Measurements from ENCODE around the gene KIF26A.

Gene KIF26A

DNA sequence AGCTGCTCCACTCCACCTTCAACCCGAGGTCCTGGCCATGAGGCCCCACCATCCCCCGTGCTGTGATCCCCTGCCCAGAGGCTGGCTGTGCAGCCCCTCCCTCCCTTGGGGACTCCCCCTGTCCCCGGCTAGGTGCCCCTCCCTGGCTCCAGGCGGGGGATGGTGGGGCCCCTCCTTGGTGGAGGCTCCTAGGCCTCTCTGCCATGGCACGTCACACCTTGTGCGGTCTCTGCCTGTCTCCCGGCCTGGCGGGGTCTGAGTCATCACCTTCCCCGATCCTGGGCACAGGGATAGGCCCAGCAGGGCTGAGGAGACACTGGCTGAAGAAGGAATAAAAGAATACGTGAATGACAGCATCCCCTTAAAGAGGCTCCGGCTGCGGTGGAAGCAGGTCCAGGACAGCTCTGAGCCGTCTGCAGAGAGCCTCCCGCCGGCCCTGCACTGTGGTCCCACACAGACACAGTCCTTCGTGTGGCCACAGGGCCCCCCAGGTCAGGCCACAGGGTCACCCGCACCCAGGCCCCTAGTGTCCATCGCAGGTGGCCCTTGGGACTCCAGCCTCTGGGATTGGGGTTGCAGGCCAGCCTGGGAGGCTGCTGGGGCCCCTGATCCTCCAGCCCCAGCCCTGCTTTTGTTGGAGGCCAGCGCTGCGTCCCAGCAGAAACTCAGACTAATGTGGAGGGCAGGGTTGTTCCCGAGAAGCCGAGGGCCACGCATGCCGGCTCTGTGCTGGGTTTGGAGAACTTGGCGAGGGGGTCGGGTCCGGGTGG is 43.6 kb downstream of the KIF26A start:
- DNase-seq, result no peak

- DNase-seq, result no peak
These were observed 44.6 kb downstream of the KIF26A start for GRCh38 chr14:104182857-104183425.

DNA sequence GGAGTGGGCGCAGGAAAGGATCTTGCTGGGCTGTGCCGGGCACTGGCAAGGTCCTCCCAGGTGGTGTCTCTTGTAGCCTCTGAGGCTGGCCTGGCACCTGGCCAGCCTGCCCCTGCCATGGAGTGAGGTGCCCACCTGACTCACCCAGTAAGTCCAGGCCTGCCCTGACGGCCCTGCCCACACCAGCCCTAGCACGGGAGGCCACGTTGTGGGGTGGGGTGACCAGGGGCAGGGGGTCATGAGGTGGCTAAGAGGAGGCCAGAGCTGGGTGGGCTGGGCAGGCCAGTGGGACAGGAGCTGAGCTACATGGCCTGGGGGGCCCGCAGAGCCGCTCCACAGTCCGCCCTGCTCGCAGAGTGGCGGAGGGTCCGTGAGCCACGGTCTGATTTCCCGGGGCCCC is 45.4 kb downstream of the KIF26A start:
- DNase-seq, result no peak

- DNase-seq, result no peak
These were observed 46.1 kb downstream of the KIF26A start for GRCh38 chr14:104184506-104184905.

DNA sequence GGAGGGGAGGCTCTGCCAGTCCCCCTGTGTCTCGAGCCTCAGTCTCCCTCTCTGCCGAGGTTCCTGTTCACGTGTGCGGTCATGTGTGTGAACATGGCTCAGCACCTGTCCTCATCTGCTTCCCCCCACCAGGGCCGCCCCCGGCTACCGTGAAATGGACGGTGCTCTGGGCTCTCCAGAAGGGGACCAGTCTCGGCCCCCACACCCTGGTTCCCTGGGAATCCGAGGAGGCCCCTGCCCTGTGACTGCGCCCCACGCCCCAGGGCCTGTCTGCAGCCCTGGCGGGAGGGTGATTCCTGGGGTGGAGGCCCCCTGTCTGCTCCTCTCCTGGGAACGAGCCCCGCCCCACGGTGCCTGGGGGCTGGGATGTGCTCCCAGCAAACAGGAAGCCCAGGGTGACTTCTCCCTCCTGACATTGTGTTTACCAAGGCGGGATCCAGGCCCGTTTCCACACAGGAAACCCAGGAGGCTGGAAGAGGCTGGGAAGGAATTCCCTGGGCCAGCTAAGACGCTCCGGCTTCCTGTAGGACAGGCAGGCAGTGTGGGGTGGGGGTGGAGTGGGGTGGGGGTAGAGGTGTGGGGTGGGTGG is 46.6 kb downstream of the KIF26A start:
- DNase-seq, result no peak

DNA sequence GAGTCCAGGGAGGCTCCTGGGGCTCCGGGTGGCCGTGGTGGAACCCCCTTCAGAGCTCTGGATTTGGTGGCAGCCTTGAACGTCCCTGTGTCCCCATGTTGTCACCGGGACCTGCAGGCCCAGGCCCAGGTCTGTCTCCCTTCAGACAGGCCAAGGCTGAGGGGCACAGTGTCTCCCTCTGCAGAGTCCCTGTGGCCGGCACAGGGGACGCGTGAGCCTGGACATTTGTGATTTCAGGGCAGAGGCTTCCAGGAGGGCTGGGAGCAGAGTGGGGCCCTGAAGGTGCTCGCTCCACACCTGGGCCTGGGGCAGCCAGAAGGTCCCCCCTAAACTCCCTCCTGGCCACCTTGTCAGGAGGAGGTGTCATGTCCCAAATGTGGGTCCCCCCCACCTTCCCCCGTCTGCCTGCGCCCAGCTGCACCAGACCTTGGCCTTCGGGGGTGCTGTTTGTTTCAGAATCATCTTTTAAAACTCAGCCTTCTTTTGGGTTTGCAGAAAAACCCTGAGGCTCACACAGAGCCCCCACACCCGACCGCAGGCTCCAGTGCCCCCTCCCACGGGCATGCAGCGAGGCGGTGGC is 47.6 kb downstream of the KIF26A start:
- DNase-seq, result no peak

- no peak for DNase-seq
These were observed 48.2 kb downstream of the KIF26A start for GRCh38 chr14:104186575-104186974.

DNA sequence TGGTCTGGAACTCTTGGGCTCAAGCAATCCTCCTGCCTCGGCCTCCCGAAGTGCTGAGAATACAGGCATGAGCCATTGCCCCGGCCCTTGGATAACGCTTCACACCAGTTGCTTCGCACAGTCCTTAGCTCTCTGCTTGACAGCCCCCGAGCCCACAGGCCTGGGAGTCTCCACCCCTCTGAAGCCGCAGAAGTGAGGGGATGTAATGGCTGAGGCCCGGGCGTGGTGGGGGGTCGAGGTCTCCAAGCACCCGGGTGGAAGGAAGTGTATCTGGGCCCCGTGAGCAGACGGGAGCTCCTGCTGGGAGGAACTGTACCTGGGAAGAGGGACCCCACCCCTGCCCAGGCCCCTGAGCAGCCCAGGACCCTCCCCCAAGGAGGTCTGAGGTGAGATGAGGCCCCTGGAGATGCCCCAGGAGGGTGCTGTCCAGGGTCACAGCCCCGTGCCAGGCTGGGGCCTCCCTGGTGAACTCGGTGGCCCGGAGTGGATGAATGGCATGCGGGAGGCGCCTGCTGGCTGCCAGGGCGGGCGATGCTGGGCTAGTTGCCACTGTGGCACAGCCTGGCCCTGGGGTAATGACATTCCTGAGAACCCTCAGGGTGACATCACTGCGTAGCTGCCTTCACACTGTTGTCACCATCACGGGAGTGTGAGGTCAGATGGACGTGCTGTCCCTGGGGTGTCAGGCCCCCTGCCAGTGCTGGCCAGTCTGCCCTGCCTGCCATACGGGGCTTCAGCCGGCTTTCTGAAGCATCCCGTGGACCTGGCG is 48.9 kb downstream of the KIF26A start:
- DNase-seq, result no peak

GRCh38 chr14:104187931-104188726 is 49.7 kb downstream of the KIF26A start:
- no peak for DNase-seq

DNA sequence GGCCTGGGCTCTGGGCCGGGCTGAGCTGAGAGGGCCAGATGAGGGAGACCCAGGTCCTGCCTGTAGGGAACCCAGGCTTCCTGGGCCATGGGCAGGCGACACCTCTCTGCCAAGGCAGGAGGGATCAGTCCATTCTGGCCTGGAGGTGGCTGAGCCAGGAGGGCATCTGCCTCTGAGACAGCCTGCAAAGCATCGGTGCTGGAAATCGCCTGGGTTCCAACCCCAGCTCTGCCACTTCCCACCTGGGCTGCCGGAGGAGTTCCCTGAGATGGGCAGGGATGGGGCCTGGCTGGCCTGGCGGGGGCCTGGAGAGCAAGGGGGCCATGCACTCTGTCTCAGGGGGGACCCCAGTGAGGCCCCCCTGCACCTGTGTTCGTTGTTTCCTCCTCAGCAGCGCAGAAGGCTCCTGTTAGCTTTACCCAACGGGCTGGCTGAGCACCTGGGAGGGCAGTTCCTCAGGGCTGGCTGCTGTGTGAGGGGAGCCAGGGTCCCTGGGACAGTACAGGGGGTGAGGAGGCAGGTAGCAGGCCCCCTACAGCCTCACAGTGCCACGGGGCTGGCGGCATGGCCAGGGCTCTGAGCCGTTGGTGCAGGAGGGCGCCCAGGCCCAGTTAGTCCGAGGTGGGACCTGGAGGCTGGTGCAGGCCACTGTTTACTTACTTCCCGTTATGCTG is 50.5 kb downstream of the KIF26A start:
- DNase-seq, result no peak

- no peak for DNase-seq
These were observed 51.4 kb downstream of the KIF26A start for GRCh38 chr14:104189629-104190335.

- DNase-seq, result no peak
These were observed 52.1 kb downstream of the KIF26A start for GRCh38 chr14:104190396-104191000.

GRCh38 chr14:104191409-104191997 is 53.1 kb downstream of the KIF26A start:
- no peak for DNase-seq

GRCh38 chr14:104192146-104192882 is 53.9 kb downstream of the KIF26A start:
- DNase-seq, result no peak

DNA sequence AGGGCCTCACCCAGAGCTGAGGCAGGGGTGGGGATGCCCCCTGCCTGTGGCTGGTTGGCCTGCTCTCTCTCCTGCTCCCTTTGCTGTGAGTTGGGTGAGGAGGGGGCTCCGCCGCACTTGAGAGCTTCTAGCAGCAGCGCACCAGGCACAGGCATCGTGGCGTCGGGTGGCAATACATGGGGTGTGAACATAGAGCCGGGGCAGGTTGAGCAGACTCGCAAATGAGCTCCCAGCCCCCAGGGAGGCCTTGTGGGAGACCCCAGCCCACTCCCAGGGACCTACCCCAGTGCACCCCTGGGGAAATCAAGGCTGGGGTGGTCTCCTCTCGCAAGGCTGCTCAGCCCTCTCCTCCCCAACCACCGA is 54.5 kb downstream of the KIF26A start:
- DNase-seq, result no peak

DNA sequence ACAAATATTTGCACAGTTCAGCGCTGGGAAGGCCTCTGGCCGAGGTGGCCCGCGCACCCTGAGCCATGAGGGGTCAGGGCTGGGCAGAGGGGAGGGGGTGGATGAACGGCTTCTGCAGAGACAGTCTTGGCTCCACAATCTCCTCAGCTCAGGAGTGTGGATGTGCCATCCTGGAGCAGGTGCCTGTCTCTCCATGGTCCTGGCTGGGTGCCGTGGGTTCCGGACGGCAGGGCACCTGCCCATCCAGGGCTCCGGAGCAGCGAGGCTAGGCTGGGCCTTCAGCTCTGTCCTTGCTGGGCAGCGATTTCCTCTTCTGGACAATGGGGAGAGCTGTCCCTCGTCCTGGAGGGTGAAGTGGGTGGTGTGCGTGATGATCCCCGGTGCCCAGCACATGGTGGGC is 55.6 kb downstream of the KIF26A start:
- no peak for DNase-seq

GRCh38 chr14:104194716-104195115 is 56.3 kb downstream of the KIF26A start:
- DNase-seq, result no peak

- DNase-seq, result no peak
These were observed 57.0 kb downstream of the KIF26A start for GRCh38 chr14:104195361-104195760.

DNA sequence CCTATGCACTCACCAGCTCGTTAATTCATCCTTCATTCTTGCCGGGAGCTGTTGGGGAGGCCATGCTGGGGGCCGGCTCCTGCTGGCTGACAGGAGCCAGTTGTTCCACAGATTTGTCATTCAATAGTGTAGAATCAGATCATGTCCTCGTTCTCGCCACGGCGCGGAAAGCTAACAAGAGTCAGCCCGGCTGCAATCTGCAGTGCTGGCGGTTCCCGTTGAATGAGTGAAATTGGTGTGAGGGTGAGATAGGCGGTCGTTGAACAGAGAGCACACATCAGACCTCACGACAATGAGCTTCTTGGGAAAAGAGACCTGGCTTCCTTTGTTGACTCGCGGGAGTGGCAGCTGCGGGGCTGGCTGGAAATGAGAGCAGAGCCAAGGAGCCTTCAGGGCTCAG is 57.5 kb downstream of the KIF26A start:
- no peak for DNase-seq
